ENCODE data around the gene HNRNPA0. TPM values are rescaled to one million over a fixed set of nuclear protein-coding genes. Genes with fewer than 3 reads are reported as not detected.

HNRNPA0 gene
- total and polyA plus RNA-seq, 9 donors: 9.2 to 55.2 (median 42.7) TPM

DNA sequence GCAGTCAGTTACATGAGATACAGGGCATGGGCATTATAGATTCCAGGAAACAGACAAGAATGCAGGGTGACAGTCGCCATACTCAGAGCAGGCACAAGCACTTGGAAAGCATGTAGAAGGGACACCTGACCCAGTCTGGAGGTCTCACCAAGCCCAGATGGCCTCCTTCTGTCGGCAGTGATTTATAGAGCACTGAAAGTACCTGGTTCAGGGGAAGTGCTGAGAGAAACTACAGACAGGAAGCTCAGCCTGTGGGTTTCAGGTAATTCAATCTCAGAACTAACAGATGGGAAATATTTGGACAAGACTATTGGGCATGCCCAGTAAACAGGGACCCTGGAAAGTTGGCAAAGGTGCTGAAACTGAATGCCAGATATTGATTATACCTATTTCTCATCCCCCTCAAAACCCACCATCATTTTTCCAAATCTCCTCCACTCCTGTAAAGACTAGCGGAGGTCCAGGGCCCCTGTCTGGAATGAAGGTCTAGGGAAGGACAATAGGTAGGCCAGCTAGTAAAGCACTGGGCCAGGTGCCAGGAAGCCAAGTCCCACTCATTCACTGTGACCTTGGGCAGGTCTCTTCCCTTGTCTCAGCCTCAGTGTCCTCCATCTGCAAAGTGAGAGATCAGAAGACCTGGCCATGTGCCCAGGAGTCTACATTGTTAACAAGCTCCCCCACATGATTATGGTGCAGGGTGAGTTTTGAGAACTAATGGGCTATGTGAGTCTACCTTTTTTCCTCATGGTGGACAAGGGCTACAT lies 45.2 kb downstream of the HNRNPA0 start:
- WGBS (ENCODE audit: insufficient coverage): 80% methylated on average over 2 of the region's 3 CpGs
- no peak for DNase-seq
- peaks cover 2% of the 10 kb centered on the region for H3K36me3 ChIP-seq (ENCODE audit: control insufficient read depth, insufficient read depth, low read length)

GRCh38 chr5:137708062-137708461 lies 46.1 kb downstream of the HNRNPA0 start:
- Histone ChIP-seq H3K4me3 (ENCODE audit: low read length) (no peak overlapping the region), H3K27me3 (ENCODE audit: control insufficient read depth, insufficient read depth, low read length) (no peaks in the 10 kb centered on the region), H3K36me3 (ENCODE audit: control insufficient read depth, insufficient read depth, low read length) (peaks cover 2% of the 10 kb centered on the region), H3K4me1 (ENCODE audit: control insufficient read depth, insufficient read depth, low read length) (no peaks in the 10 kb centered on the region), H3K27ac (ENCODE audit: low read length) (no peak overlapping the region), H3K9me3 (replicated peaks; ENCODE audit: control insufficient read depth, low read depth, low read length) (no peaks in the 10 kb centered on the region)
- DNase-seq: no peak
- no CpG with 5 or more reads among the region's 1 CpG for WGBS (ENCODE audit: insufficient coverage)

More for the DNA sequence above, 45.2 kb downstream of the HNRNPA0 start:
- Histone ChIP-seq H3K27ac (ENCODE audit: low read length) (no peak overlapping the region), H3K4me1 (ENCODE audit: control insufficient read depth, insufficient read depth, low read length) (no peaks in the 10 kb centered on the region), H3K9me3 (replicated peaks; ENCODE audit: control insufficient read depth, low read depth, low read length) (no peaks in the 10 kb centered on the region), H3K27me3 (ENCODE audit: control insufficient read depth, insufficient read depth, low read length) (no peaks in the 10 kb centered on the region), H3K4me3 (ENCODE audit: low read length) (no peak overlapping the region)

DNA sequence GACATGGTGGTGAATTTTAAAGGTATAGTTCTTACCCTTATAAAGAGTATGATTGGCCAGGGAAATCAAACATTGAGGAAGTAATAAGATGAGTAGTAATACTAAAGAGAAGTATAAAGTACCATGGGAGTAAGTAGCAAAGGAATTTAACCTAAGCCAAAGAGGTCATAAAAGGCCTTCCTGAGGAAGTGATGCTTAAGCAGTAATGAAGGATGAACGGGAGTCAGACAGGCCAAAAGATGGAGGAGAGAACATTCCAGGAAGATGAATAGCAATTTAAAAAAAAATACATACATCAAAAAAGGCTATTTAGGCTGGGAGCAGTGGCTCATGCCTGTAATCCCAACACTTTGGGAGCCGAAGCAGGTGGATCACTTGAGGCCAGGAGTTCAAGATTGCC lies 47.3 kb downstream of the HNRNPA0 start:
- no peak for DNase-seq
- Histone ChIP-seq H3K4me3 (ENCODE audit: low read length) (no peak overlapping the region), H3K36me3 (ENCODE audit: control insufficient read depth, insufficient read depth, low read length) (peaks cover 2% of the 10 kb centered on the region), H3K4me1 (ENCODE audit: control insufficient read depth, insufficient read depth, low read length) (no peaks in the 10 kb centered on the region), H3K27me3 (ENCODE audit: control insufficient read depth, insufficient read depth, low read length) (no peaks in the 10 kb centered on the region), H3K27ac (ENCODE audit: low read length) (no peak overlapping the region), H3K9me3 (replicated peaks; ENCODE audit: control insufficient read depth, low read depth, low read length) (no peaks in the 10 kb centered on the region)
- WGBS (ENCODE audit: insufficient coverage): no CpG with 5 or more reads among the region's 2 CpGs

DNA sequence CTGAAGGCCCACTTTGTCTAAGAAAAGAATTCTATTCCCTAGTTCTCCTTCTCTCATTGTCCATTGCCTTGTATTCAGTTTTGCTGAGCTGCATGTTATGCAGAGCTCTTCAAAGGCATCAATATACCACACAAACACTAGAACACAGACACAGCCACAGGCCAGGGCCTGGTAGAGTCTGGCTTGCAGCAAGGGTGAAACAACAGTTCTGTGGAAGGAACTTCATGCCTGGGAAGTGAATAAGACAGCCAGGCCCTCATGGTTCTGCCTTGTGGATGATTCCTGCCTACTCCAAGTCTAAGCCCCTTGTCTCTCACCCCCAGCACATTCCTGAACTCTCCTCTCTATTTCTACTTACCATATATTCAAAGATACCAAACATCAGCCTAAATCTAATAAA lies 49.1 kb downstream of the HNRNPA0 start:
- H3K4me1 ChIP-seq (ENCODE audit: control insufficient read depth, insufficient read depth, low read length): no peaks in the 10 kb centered on the region
- no peaks in the 10 kb centered on the region for H3K27me3 ChIP-seq (ENCODE audit: control insufficient read depth, insufficient read depth, low read length)
- H3K4me3 ChIP-seq (ENCODE audit: low read length): no peak overlapping the region
- H3K36me3 ChIP-seq (ENCODE audit: control insufficient read depth, insufficient read depth, low read length): peaks cover 2% of the 10 kb centered on the region
- H3K27ac ChIP-seq (ENCODE audit: low read length): no peak overlapping the region
- no peaks in the 10 kb centered on the region for H3K9me3 ChIP-seq (replicated peaks; ENCODE audit: control insufficient read depth, low read depth, low read length)
- DNase-seq: no peak

GRCh38 chr5:137703565-137703964 lies 50.6 kb downstream of the HNRNPA0 start:
- Histone ChIP-seq H3K27me3 (ENCODE audit: control insufficient read depth, insufficient read depth, low read length) (no peaks in the 10 kb centered on the region), H3K36me3 (ENCODE audit: control insufficient read depth, insufficient read depth, low read length) (no peaks in the 10 kb centered on the region), H3K4me3 (ENCODE audit: low read length) (no peak overlapping the region), H3K4me1 (ENCODE audit: control insufficient read depth, insufficient read depth, low read length) (peaks cover 11% of the 10 kb centered on the region), H3K9me3 (replicated peaks; ENCODE audit: control insufficient read depth, low read depth, low read length) (no peaks in the 10 kb centered on the region), H3K27ac (ENCODE audit: low read length) (no peak overlapping the region)
- DNase-seq: no peak
- WGBS (ENCODE audit: insufficient coverage): no CpG with 5 or more reads among the region's 5 CpGs

DNA sequence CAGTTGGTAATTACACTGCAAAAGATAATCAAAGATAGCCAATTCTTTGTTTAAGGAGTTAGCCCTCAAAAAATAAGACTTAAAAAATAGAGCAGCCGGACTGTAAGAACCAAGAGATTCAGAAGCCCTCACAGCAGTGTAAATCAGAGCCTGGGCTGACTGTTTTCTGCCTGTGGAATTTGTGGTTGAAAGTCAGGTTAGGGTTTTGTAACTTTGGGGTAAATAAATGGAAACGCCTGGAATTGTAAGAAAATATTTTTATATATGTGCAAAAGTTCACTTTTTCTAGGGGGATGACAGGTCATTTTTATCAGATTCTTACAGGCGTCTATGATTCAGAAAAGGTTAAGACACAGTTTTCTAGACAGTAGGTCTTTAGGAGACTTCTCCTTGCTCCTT lies 53.9 kb downstream of the HNRNPA0 start:
- Histone ChIP-seq H3K9me3 (replicated peaks; ENCODE audit: control insufficient read depth, low read depth, low read length) (no peaks in the 10 kb centered on the region), H3K4me3 (ENCODE audit: low read length) (no peak overlapping the region), H3K27me3 (ENCODE audit: control insufficient read depth, insufficient read depth, low read length) (no peaks in the 10 kb centered on the region), H3K4me1 (ENCODE audit: control insufficient read depth, insufficient read depth, low read length) (peaks cover 11% of the 10 kb centered on the region), H3K27ac (ENCODE audit: low read length) (no peak overlapping the region), H3K36me3 (ENCODE audit: control insufficient read depth, insufficient read depth, low read length) (no peaks in the 10 kb centered on the region)
- DNase-seq: no peak
- WGBS (ENCODE audit: insufficient coverage): no CpG with 5 or more reads among the region's 3 CpGs

DNA sequence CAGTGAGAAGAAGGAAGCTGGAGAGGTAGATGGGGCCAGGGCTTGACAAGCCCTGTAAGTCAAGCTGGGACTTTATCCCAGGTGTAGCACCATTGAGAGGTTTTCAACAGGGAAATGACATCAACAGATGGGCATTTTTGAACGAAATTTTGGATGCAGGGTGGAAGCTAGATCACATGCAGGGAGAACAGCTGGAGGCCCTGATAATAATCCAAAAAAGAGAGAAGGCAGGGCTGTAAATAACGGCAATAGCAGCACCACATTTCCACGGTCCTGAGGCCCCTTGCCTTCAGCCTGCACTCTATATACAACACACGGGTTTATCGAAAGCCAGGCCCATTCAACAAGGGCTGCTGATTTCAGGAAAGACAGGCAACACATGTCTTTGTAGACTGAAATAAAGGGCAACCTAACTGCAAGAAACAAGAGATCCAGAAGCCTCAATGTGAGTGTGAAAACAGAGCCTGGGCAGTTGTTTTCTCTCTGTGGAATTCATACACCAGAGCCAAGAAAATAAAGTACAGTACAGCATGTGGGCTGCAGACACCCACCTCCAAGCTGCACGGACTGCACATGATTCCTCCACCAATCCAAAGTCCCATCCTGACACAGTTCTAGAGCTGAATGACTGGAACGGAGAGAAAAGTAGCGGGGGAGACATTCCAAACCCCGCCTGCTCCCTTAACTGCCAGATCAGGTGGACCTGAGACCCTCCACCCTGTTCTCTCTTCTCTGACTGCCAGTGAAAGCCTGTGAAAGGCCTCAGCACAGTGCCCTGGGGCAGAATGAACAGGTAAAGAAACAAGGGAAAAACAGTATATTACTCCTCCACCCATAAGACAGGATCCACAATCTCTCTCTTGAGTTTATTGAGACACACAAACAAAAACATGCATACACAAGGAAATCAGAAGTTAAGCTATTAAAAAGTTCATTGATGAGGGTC lies 54.6 kb downstream of the HNRNPA0 start:
- Histone ChIP-seq H3K27ac (ENCODE audit: low read length) (peak overlapping the region; percentile 7), H3K27me3 (ENCODE audit: control insufficient read depth, insufficient read depth, low read length) (no peaks in the 10 kb centered on the region), H3K9me3 (replicated peaks; ENCODE audit: control insufficient read depth, low read depth, low read length) (no peaks in the 10 kb centered on the region), H3K4me1 (ENCODE audit: control insufficient read depth, insufficient read depth, low read length) (peaks cover 14% of the 10 kb centered on the region), H3K4me3 (ENCODE audit: low read length) (no peak overlapping the region), H3K36me3 (ENCODE audit: control insufficient read depth, insufficient read depth, low read length) (no peaks in the 10 kb centered on the region)
- WGBS (ENCODE audit: insufficient coverage): 20% methylated on average over 2 of the region's 9 CpGs
- DNase-seq: peak; percentile 77

GRCh38 chr5:137696481-137696880 lies 57.7 kb downstream of the HNRNPA0 start:
- WGBS (ENCODE audit: insufficient coverage): no CpG with 5 or more reads among the region's 1 CpG

GRCh38 chr5:137695651-137696428 lies 58.3 kb downstream of the HNRNPA0 start:
- Histone ChIP-seq H3K4me1 (ENCODE audit: control insufficient read depth, insufficient read depth, low read length) (peaks cover 27% of the 10 kb centered on the region), H3K9me3 (replicated peaks; ENCODE audit: control insufficient read depth, low read depth, low read length) (no peaks in the 10 kb centered on the region), H3K36me3 (ENCODE audit: control insufficient read depth, insufficient read depth, low read length) (peaks cover 4% of the 10 kb centered on the region), H3K4me3 (ENCODE audit: low read length) (no peak overlapping the region), H3K27me3 (ENCODE audit: control insufficient read depth, insufficient read depth, low read length) (no peaks in the 10 kb centered on the region), H3K27ac (ENCODE audit: low read length) (no peak overlapping the region)
- peak; percentile 23 for DNase-seq
- WGBS (ENCODE audit: insufficient coverage): 86% methylated on average over 3 of the region's 4 CpGs

More at GRCh38 chr5:137696481-137696880, 57.7 kb downstream of the HNRNPA0 start:
- Histone ChIP-seq H3K27me3 (ENCODE audit: control insufficient read depth, insufficient read depth, low read length) (no peaks in the 10 kb centered on the region), H3K9me3 (replicated peaks; ENCODE audit: control insufficient read depth, low read depth, low read length) (no peaks in the 10 kb centered on the region), H3K4me3 (ENCODE audit: low read length) (no peak overlapping the region), H3K36me3 (ENCODE audit: control insufficient read depth, insufficient read depth, low read length) (peaks cover 4% of the 10 kb centered on the region), H3K27ac (ENCODE audit: low read length) (no peak overlapping the region), H3K4me1 (ENCODE audit: control insufficient read depth, insufficient read depth, low read length) (peaks cover 27% of the 10 kb centered on the region)
- no peak for DNase-seq
